Activated CD8-positive, alpha-beta memory T cell treated with anti-CD3 and anti-CD28 coated beads, Interleukin-2, amount 50 U/mL, for 24 hours (primary cell): ENCODE measurements around the gene ATAD2B.

ENCODE experiments used
- DNase-seq: peaks from one replicate; pipeline ENCODE4 v3.0.0-alpha.2; 2020; ENCODE audit errors: extremely low read depth

ATAD2B gene

DNA sequence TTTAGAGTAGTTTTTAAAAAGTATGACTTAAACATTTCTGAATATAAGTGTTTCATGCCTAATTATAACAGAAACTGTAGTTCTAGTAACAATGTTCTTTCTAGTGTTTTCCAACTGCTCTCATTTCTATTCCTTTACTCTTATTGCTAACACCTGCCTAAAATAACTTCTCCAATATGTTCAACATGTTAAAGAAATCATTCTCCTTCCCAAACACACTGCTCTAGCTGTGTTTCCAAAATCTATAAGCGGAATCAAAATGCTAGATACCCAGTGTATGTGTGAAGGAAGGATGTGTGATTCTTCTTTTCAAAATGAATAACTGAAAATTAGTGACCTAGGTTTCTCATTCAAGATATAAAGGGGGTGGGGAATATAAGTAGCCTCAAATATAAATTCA is 89.1 kb downstream of the ATAD2B start:
- no peak for DNase-seq

DNA sequence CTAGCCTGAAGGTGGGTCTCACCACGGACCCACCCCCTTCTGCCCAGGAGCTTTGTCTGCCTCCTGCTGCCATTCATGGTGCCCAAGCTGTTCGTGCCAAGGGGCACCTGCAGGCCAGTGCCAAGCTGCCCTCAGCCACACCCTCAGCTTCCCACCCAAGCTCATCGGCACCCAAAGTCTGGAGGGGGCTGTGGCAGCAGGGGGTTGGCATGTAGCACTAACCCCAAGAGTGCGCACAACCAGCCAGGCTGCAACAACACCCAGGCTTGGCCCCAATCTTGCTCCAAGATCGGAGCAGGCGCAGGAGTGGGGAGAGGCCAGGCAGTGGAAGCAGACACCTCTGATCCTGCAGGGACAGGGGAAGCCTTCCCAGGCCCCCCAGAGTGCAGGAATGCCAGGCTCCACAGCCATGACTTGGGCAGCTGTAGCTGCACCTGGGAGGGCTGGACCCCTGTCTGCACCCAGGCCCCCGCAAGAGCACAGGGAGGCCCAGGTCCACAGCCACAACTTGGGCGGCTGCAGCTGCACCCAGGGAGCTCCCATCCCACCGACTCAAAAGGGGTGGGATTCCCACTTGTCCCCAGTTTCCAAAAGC is 89.9 kb downstream of the ATAD2B start:
- no peak for DNase-seq

DNA sequence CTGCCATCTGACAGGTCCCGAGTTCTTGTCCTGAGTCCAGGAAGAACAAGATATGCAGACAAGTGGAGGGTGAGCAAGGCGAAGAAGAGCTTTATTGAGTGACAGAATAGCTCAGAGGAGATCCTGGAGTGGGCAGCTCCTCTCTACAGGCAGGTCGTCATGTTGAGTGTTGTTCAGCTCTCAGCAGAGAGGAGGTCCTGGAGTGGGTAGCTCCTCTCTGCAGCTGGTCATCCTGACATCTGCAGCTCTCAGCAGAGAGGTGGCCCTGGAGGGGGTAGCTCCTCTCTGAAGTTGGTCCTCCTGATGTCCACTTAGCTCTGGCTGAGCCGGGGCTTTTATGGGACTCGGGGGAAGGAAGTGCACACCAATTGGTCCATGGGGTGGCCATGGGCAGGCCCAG is 90.4 kb downstream of the ATAD2B start:
- no peak for DNase-seq

DNA sequence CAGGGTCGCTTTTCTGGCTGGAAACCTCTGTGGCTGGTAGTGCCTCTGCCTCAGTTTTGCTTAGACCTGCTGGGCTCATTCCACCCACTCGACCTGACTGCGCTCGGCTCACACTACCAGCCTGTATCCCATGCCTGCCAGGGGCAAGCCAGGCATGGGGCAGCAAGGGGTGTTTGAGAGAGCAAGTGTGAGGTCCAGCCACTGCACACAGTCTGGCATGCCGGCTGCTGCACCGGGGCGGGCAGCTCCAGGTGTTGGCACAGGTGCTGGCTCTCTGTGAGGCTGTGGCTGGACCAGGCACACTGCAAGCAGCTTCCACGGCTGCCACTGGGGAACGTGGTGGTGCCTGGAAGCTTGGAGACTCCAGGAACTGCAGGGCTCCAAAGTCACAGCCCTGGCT is 90.9 kb downstream of the ATAD2B start:
- no peak for DNase-seq

DNA sequence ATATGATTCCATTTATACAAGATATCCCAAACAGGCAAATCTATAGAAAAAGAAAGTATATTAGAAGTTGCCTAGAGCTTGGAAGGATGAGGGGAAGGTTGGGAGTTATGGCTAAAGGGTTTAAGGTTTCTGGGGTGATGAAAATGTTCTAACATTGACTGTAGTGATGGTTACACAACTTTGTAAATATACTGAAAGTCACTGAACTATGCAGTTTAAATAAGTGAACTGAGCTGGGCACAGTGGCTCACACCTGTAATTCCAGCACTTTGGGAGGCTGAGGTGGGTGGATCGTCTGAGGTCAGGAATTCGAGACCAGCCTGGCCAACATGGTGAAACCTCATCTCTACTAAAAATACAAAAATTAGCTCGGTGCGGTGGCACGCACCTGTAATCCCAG is 91.5 kb downstream of the ATAD2B start:
- DNase-seq = no peak

DNA sequence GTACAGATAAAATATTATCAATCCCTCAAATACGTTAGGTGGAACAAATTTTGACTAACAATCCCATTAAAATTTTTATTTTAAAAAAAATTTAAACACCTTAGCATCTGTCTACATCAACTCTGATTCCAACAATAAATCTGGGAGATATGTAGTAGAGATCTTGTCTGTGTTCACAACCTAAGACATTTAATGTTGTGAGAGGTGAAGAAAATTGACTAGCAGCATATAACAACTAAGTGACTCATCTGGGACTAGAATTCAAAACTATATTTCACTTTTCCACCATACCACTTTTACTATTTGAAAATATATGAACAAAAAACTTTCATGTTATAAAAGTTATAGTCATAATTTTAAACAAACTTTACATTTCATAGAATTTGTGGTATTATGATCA is 97.9 kb downstream of the ATAD2B start:
- DNase-seq = no peak

DNA sequence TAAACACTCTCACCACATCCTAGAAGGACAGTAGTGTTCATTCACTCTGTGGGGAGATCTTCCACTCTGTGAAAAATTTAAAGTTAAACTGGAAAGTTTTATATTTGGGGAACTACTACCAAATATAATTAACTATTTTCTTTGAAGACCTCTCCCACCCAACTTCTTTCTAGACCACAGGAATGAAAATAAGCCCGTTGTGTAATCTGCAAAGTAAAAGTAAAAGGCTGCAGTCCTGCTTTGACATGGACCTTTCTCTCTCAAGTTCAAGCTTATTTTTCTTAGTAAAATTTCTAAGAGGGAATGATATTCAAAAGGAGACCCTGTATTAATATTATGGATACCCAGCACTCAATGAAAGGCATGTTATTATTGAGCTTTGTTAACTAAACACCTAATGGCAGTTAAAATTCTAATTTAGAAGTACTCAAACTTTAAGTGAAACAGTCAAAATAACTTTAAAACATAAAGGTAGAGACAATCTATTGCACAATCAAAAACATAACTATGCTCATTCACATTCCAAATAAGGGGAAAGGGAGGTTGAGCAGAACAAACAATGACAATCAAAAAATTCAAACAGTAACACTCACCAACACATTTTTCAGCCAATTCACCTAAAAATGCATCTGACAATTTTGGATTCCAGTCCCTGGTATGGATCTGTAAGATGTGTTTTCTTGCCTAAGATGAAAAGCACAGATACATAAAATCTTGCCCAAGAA is 98.5 kb downstream of the ATAD2B start:
- no peak for DNase-seq

DNA sequence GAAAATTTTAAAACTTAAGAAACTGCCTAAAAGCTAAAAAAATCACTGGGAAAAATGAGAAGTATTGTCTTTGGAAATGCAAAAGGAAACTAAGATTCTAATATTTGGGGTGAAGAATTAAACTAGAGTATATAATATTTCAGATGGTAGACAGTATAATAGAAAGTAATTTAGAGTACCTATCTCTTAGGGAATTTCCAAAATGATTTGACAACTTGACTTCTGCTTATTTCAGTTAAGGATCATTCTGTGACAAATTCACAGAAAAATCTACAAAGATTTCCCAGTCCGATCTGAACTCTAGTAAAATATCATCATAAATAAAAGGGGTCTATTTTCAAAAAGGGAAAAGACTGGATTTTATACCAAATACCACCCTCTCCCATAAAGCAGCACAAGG is 99.6 kb downstream of the ATAD2B start:
- DNase-seq = no peak

DNA sequence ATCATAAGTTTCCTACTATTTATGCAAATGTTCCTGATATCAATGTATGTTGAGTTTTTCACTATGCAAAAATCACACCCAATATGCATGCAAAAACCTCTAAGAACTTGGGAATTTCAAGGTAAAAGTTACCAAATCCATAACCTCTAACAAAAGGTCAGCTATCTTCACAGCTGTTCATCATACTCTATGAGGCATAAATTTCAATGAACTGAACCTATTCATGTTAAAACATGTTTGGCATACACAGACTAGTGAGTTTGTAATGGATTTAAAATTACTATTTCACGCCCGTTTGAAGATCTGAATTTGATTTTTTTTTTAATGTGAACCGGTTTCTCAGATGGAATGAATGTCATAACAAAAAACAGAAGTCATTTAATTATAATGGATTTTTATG is 100.2 kb downstream of the ATAD2B start:
- no peak for DNase-seq

DNA sequence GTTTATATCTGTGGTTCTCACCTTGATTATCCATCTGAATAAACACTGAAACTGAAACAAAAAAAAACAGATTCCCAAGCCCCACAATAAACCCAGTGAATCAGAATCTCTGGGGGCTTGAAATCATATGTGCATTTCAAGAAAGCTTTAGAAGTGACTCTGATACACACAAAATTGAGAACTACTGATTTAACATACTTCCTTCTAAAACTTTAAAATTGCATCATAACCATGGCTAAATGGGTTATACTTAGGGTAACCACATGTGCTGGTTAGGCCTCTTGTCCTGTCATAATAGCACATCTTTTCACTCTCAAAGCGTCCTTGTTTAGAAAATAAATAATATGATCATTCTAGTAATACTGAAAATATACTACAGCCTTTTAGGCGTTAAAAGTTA is 100.9 kb downstream of the ATAD2B start:
- no peak for DNase-seq

DNA sequence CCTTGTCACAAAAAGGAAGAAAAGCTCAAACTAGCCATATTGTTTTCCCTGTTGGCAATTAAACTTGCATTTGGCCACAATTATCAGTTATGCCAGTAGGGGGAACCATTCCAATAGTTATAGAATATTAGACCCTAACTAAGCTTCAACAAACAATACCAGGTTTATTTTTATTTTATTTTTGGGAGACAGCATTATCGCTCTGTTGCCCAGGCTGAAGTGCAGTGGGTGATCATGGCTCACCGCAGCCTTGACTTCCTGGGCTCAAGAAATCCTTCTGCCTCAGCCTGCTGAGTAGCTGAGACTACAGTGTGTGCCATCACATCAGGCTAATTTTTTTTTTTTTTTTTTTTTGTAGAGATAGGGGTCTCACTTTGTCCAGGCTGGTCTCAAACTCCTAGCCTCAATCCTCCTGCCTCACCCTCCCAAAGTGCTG is 102.1 kb downstream of the ATAD2B start:
- no peak for DNase-seq

DNA sequence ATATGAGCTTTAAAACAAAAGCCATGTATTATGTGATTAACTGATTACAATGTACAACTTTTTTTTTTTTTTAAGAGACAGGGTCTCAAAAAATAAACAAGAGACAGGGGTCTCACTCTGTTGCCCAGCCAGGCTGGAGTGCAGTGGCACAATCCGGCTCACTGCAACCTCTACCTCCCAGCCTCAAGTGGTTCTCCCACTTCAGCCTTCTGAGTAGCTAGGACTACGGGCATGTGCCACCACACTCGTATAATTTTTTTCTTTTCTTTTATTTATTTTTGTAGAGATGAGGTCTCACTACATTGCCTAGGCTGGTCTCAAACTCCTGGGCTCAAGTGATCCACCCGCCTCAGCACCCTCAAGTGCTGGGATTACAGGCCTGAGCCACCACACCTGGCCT is 103.1 kb downstream of the ATAD2B start:
- no peak for DNase-seq

DNA sequence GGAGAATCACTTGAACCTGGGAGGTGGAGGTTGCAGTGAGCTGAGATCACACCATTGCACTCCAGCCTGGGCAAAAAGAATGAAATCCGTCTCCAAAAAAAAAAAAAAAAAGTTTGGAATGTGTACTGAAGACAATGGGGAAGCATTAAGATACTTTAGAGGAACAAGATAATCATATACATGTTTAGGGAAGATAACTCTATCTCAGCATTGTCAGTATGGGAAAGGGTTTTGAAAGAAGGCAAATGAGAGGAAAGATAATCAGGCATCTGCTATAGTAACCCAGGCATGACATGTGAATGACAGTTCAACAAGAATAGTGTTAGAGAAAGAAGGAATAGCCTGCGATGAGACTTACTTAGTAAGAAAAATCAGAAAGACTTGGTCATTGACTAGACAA is 112.0 kb downstream of the ATAD2B start:
- DNase-seq = no peak

DNA sequence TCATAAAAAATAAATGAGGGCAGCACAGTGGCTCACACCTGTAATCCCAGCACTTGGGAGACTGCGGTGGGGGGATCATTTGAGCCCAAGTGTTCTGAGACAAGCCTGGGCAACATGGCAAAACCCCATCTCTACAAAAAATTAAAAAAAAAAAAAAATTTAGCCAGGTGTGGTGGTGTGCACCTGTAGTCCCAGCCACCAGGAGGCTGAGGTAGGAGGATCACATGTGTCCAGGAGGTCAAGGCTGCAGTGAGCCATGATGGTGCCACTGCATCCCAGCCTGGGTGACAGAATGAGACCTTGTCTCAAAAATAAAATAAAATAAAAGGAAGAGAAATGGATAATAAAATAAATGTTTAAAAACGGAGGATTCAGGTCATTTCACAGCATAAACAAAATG is 113.5 kb downstream of the ATAD2B start:
- no peak for DNase-seq

DNA sequence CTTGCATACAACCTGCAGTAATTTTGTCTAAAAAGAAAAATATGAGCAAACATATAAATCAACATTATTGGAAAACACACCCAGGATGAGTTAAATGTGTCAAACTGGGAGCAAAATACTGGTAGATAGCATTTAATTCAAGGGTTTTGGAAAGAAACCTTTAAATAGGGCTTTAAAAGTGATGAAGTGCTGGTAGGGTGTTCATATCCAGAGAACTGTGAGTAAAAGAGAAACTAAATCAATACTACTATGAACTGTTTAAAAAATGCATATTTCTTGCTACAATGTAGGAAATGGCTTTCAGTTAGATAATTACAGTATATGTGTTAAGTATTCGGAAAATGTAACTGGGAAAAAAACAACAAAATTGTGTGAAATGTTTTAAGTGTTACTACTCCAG is 117.8 kb downstream of the ATAD2B start:
- DNase-seq = no peak

DNA sequence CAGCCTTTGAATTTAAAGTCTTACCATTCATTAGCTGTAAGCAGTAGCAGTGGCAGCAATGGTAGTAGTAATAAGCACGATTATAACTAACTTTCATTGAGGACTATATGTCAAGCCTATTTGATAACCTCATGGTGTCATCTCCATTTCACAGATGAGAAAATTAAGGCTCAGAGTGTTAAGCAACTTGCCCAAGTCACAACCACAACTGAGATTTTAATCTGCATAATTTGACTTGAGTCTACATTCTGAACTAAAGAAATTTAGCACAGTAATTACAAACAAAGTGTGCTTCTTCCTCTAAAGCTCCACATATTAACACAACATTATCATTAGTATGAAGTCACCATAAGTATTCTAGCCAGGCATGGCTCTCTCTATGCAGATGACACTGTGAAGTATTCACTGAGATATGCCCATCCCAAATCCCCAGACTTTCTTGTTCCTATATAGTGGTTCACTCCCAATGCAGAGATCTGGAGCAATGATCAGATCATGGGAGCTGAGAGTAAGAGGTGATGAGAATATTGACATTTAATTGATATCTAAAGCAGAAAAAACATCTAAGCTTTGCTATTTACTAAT is 120.2 kb downstream of the ATAD2B start:
- no peak for DNase-seq

DNA sequence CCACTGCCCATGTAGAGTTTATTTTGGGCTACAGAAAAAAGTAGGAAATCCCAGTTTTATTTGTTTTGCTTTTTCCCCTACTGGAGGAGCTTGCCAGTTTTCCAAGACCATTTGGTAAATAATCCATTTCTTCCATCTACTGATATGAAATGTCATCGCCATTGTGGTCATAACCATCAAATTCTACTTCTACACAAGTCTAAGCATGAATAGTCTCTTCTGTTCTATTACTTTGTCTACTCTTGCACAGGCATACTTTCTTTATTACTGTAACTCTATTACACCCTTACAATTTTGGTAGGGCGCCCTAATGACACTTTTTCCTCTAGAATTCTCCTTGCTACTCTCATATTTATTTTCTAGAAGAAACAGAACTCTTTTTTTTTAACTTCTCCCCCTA is 120.7 kb downstream of the ATAD2B start:
- no peak for DNase-seq

DNA sequence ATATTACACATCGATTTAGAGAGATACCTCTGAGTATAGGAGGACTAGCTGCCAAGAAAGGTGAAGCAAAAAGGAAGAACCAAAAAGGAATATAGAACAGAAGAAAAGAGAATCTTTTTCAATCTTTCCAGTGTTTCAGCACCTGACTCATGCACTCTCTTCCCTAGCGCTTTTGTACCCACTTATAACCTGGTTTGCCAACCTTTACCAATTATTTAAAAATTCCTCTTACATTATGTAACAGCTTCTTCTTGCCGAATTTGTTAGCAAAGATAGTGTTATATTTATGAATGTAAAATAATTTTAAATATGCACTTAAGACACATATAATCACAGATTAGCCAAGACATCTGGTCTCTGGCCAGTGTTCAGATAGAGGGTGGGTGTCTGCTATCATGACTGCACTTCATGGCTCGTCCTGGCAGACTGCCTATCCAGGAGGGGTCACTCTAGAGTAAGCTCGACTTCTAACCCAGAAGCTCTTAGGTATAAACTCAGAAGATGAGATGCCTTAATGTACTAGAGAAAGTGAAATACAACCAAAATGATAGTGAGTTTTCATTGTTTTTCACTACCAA is 122.9 kb downstream of the ATAD2B start:
- DNase-seq = no peak

DNA sequence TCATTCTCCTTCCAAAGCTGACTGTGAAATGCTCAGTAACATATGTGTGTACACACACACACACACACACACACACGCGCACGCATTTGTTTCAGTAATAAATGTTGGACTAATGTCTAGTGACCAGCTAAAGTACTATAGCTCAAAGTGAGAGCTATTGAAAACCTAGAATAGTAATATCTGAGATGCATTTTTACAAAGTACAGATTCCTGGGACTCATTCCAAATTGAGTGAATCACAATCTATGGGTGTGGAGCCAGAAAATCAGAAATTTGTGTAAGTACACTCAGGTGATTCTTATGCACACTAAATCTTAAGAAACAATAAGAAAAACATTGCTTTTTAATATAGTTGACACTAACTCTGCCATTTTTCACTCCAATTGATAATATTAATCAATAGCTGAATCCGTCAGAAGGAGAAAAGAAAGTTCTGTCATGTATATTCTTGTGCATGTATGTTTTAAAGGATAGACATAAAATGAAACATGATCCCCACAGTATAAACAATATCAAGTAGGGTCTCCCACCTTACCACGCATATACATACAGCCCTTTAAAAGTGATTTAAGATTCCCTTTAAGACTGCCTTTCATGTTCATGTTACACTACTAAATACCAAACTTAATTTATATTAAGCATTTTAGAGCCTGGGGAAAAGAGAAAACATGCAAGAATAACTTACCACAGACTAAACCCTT is 123.5 kb downstream of the ATAD2B start:
- DNase-seq = no peak

DNA sequence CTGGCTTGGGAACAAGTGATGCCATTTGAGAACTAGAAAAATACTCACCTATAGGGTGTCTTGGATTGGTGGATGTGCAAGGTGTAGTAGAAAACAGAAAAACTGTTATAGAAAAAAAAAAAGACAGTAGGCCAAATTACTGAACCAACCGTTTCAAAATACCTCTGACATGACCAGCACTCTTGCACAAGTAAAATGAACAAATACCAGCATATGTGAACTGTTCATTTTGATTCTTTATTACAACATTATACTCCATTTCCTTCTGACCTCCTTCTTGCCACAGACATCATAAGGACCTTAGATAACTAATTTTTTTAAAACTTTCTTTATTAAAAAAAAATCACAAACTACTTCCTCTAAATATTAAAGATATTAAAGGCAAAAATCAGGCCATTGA is 125.5 kb downstream of the ATAD2B start:
- no peak for DNase-seq

DNA sequence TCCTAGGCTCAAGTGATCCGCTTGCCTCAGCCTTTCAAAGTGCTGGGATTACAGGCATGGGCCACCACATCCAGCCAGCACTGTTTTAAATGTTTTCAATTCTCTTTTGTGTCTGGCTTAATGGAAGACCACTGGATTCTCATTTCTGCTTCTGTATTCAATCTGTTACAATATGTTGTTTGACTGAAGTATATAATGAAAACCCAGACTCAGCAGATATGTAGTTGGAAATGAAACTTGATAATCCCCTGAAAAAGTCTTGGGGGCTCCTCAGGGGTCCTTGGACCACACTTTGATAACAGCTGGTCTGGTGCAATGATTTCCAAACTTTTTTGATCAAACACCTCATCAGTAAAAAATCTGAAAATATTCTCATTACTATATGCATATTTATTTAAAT is 132.7 kb downstream of the ATAD2B start:
- no peak for DNase-seq

DNA sequence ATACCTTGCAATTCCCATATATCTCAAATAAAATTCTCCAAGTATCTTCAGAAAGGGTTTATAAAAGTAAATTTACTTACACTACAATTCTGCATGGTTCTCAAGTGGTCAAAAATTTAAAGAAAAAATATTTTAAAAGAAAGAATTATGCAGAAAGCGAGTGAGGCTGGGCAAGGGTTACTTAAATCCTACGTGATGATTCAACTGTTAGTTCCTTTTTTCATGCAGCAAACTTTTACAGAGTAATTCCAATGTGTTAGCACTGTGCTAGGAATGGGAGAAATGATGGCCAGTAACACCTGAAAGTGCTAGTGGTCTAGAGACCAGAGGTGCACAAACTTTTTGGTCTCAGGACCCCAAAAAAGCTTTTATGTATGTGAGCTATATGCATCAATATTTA is 133.4 kb downstream of the ATAD2B start:
- no peak for DNase-seq

DNA sequence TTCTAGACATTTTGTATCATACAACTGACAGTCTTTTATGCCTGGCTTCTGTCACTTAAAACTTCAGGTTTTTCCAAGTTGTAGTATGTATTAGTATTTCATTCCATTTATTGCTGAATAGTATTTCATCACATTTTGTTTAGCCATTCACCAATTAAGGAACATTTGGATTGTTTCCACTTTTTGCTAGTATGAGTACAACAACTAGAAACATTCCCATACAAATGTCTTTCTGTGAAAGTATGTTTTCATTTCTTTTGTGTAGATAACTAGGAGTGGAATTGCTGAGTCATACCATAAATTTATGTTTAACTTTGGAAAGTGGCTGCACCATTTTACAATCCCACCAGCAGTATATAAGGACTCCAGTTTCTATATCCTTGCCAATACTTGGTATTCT is 135.9 kb downstream of the ATAD2B start:
- DNase-seq = no peak
